Right kidney (tissue), 1 donor: ENCODE data around the gene EPG5.

Source experiments
- DNase-seq: peaks from one replicate; pipeline ENCODE4 v3.0.0-alpha.2; 2016

EPG5 gene

DNA sequence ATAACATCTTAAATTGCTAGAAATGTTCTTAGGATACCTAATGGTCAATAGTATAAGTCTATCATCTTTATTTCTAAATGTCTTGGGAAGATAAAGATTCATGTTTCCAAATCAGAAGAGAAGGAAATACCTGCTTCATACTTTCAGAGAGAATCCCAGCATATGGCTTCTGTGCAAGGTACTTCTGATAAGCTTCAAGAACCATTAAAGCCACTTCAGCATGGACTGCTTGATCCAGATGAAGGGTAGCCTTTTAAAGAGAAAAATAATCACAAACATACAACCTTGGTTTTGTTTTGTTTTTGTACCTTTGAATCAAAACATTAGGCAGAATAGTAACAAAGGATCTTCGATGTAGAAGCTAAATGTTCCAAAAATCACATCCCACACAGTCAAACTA, 44.0 kb downstream of the EPG5 start:
- no peak for DNase-seq

DNA sequence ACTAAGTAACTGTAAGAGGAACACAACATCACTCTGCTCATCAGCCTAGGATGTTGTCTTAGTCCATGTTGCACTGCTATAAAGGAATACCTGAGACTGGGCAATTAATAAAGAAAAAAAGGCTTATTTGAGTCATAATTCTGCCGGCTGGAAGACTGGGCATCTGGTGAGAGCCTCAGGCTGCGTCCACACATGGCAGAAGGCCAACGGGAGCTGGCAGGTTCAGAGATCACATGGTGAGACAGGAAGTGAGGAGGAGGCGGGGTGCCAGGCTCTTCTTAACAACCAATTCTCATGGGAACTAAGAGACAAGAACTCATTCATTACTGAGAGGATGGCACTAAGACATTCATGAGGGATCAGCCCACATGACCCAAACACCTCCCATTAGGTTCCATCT, 46.8 kb downstream of the EPG5 start:
- no peak for DNase-seq

DNA sequence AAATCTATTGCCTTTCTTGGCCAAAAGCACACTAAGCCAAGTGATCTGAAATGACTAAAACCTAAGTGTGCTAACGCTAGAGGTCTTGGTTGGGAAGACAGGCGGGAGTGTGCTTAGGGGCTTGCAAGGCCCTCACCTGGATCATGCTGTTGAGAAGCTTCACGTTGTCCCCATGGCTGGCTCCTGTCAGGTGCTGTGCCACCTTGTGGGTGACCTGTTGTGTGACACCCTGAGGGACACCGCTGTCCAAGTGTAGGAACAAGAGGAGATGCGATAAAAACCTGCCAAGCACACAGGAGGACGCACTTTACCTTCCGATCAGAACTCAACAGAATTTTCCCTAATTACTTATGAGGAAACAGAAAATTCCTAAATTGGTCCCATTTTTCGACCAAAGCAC, 50.8 kb downstream of the EPG5 start:
- DNase-seq, result no peak

DNA sequence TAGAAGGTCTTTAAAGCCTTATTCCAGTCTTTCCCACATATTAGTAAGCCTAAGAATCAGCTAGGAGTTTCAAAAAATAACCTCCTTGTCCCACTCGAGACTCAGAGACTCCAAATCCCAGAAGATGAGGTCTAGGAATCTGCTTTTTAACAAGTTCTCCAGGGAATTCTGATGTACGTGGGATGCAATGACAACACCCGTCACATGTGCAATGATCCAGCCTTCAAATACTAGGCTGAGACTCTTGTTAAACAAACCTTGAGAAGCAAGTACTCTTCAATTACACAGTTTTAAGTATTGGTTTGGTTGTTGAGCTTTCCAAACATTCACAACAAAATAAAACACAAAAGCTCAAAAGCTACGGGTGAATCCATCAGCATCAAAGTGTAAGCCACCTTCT, 53.9 kb downstream of the EPG5 start:
- no peak for DNase-seq

DNA sequence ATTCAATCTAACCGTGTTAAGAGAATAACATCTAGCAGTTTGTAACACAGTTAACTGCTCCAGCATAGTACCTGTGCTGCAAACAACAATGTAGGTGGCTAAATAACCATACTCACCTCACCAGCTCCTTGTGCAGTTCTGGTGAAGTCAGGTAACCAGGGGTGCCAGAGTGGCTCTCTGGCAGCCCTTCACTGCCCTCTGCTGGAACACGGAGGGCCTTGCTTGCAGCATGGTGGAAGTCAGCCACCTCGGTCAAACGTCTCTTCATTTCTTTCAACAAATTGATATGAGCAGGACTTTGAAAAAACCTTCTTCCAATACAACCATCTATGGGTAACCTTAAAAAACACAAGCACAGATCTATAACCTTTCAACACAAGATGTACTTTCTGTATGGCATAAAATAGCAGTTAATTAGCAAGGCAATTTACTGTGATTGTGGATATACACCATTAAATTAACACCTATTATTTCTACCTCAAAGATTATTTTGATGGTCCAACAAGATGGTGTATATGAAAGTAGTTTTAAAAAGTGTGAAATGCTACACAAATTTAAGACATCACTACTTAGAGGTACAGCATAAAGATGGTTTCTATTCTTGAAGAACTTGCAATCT, 56.6 kb downstream of the EPG5 start:
- peak; percentile 6 for DNase-seq

DNA sequence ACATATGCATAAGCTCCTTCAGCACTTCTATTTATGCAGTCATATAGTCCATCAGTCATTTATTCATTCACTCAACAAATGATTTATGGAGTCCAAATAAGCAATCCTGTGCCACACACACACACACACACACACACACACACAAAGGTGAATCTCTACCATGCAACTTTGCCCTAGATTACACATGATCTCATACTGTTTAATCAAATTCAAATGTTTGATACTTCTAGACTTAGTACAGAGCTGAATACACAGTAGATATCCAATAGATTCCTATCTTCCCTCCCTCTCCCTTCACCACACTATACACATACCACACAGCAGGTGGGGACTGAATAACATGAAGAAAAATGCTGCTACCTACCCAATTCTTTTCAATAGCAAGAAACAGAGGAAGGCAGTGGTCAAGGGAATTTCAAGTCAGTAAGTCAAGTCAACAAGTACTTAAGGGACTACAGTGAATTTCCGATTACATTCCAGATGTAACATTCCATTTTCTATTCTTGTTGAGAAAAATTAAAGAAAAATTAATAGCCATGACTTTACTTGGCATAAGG, 65.4 kb downstream of the EPG5 start:
- no peak for DNase-seq

DNA sequence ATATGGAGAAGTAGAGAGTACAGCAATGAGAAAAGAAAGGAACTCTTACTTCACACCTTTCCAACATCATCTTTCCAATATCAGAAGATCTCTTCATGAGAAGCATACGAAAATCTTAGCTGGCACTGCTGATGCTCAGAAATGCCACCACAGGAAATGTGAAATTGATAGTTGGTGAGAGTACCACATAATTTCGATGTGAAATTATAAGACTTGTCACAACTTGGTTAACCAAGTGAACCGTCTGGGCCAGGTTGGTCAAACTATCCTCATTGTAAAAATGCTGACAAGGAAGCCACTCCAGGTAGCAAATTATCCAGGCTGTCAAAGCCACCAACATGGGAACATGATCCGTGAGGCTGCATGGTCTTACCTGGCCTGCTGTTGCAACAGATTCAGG, 66.5 kb downstream of the EPG5 start:
- no peak for DNase-seq

DNA sequence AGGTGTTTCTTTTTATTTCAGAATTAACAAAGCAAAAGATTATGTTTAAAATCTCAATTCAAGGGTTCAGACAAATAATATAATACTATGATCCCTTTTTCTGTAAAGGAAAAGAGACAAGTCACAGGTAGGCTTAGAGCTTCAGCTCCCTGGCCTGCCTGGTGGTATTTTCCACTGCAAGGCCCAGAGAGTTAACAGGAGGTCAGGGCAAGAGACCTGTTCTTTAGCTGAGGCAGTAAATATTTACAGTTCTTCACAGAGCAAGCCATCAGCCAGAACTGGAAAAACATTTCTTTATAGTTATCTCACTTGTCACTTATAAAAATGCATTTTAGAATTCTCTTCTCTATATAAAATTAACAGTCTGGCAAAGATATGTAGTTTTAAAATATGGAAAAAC, 70.1 kb downstream of the EPG5 start:
- DNase-seq, result no peak

DNA sequence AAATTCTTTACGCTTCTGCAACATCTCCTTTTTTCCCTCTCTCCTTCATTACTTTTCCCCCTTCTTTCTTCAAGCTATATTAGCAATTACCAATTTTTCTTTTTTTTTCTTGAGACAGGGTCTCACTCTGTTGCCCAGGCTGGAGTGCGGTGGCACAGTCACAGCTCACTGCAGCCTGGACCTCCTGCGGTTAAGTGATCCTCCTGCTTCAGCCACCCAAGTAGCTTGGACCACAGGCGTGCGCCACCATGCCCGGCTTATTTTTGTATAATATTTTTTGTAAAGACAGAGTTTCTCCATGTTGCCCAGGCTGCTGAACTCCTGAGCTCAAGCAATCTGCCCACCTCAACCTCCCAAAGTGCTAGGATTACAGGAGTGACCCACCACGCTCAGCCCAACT, 70.7 kb downstream of the EPG5 start:
- no peak for DNase-seq

DNA sequence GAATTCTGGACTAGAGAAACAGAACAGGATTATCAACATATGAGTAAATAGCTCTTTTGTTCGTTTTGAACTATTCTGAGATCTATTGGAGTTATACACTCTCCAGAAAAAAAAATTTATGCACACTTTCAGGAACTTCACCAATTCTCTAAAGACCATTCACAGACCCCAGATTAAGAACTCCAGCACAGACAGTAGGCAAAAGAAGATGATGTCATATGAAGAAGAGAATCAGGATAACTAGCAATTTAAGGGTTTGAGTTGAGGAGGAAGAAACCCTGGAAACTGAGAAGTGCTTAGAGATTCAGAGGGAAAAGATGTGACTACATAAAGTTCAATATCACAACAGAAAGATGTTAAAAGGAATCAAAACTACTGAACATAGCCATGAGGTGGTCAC, 71.8 kb downstream of the EPG5 start:
- DNase-seq, result no peak

DNA sequence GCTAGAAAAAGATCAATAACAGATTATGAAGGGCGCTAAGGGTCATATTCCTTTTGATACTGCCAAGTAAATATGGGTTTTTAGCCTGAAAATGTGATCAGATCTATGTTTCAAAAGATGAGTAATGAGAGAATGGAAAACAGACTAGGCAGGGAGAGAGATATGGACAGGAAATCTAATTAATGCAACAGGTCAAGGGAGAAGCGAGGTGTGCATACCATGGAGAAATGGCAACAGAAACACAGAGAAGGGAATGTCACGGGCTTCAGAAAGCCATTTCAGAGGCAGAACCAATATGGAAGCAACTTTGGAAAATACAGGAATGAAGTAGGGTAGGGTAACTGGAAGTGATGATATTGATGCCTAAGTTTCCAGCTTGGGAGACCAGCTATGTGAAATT, 72.3 kb downstream of the EPG5 start:
- no peak for DNase-seq

DNA sequence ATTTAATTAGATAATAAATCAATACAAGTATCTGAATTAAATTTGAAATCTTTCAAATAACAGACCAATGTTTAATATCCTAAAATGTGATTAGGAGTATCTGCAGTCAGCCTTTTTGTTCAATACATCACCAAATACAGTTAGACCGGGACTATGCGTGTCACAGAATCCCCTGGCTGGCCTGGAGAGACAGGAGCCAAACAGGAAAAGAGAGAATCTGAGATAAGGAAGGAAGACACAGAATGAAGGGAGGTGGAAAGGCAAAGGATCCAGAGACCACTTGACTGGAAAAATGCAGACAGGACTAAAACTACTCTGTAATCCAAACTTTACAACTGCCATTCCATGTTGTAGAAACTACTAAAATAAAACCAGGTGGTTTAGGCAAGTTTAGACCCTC, 75.3 kb downstream of the EPG5 start:
- no peak for DNase-seq

DNA sequence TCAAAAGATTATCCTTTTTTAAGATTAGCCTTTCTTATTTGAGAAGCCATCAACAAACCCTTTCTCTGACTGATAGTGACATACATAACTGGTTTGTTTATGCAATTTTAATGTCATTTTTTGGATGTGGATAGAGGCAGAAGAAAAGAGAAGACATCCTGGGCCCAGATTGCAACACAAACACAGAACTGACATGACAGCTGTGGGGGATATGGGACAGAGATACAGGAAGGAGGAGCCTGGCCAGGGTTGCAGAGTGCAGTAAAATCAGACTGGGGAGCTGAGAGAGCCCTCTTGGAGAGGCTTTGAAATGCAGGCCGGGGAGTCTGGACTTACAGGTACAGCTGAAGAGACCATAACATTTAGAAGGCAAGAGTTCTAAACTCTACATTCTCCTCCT, 76.5 kb downstream of the EPG5 start:
- no peak for DNase-seq

DNA sequence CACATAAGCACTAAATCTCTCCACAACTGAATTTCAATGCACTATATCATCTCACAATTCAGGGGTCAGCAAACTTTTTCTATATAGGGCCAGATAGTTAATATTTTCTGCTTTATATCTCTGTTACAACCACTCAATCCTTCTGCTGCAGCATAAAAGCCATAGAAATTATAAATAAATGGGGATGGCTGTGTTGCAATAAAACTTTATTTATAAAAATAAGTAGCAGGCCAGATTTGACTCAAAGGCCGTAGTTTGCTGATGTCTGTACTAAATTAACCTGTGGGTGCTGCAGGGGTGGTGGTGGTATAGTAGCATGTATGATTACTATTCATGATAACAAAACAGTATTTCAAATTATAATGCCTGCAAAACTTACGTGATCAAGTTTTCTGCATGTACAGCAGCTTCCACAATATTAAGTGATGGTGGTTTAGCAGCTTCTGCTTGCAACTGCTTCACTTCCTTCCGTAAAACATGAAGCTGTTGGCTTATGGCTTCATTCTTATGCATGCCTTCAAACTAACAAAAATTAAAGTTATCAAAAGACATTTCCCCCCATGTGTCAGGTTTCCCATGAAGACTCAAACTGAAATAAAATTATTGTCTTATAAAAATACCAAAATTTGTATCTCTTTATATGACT, 77.6 kb downstream of the EPG5 start:
- DNase-seq, result no peak

DNA sequence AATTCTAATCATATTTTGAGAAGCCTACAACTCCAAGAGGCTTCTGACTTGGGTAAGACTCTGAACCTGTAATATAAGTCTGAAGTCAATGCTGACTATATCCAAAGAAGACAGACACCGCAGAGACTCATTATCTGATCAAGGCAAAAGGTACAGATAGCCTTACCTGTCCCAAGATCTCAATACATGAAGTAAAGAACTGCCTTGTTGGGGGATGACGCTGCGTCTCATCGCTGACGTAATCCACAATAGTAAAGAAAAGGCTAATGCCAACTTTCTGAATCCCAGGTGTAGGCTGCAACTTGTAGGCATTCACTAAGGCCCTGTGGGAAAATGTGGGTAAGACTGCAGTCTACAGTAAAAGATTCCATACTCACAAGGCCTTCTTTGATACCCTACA, 79.5 kb downstream of the EPG5 start:
- DNase-seq, result no peak

DNA sequence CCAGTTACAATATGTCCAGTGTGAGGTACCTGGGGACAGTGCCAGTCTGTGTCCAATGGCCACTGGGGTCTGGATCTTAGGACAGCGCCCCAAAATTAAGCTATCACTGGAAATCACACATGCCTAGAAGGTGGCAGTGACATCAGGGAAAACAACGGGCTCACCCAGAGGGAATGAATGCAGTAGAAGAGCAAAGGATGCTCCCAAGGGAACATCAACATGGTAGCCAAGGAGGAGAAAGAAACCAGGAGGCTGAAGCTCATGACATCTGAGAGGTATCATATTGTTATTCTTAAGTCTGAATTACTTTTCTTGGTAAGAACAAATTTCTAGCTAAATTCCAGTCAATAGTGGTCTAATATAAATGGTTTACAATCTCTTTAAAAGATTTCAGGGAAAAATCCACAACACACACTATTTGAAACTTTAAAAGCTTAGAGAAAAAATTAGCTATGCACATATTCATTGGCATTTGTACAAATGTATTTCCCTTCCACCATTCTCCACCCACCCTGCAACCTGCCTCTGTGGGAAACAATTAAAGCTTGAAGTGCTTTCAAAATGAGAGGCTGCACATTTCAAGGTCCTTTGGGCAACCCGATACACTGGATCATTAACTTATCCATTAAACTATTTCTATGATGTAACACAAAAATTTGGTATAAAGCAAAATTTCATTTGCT, 86.1 kb downstream of the EPG5 start:
- no peak for DNase-seq

DNA sequence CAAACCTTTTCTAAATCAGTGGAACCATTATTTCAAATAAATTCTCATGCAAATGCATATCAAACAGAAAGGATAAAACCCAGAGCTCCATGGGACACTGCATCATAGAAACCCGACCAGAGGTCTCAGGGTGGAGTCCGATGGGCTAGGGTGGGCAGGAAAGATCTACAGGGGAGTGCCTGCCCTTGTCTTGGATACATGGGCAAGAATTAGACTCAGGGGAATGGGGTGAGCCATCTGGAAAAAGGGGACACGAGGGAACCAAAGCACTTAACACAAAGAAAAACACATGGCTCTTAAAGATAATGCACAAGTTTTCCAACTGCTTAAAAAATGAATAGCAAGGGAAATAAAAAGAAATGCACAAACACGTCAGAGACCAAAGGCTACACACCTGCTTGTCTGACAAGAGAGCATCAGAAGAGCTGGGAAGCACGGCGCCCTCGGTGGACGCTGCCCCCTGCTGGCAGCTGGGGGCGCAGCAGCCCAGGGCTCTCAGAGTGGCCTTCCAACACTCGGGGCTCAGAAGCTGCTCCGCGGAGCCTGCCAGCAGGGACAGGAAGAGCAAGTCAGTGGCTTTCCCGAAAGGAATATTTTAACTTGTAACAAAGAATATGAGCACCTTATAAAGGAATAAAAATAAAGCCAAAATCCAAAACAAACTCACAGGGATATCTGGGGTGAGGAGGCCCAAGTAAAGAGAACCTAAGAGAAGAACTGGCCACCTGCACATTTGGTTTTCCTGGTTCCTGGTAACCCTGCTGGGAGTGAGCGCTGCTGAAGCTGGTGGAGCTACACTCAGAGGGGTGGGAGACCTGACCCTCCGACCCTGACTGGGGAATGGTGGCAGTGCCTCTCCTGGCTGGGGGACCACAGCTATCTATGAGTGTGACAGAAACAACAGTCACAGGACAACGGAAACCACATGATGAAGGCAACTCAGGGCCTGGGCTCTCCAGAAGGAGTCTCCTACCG, 87.2 kb downstream of the EPG5 start:
- DNase-seq, result peak; percentile 61

DNA sequence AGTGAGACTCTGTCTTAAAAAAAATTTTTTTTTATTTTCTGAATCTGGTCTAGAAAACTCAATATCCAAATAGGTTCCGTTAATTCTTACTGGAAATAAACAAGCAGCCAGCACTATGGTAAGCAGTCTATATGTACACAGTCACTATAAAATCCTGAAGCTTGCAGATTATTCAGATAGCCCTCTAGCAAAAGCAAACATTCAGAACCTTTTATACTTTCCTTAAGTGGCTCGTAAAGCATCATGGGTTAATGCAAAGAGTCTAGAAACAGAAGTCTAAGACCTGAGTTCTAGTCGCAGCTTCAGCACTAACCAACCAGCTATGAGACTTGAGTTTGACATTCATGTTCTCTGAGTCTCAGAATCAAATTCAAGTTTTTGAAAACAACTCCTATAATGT, 89.7 kb downstream of the EPG5 start:
- DNase-seq, result no peak

DNA sequence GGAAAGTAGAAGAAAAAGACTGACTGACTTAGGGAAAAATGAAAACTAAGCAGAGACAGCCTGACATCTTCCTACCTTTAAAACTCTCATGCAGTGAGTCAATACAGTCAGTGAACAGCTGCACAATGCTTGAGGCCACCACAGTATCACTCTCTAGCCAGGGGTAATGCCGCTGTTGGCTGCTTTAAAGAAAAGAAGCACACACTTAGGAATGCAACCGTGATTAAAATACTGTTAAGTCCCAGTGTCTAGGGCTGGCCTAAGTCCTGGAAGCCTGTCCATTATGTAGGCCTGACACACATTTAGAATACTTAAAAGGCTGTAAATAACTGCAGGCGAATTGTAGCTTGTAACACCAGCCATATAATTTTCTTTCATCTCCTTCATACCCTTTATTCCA, 91.0 kb downstream of the EPG5 start:
- no peak for DNase-seq

DNA sequence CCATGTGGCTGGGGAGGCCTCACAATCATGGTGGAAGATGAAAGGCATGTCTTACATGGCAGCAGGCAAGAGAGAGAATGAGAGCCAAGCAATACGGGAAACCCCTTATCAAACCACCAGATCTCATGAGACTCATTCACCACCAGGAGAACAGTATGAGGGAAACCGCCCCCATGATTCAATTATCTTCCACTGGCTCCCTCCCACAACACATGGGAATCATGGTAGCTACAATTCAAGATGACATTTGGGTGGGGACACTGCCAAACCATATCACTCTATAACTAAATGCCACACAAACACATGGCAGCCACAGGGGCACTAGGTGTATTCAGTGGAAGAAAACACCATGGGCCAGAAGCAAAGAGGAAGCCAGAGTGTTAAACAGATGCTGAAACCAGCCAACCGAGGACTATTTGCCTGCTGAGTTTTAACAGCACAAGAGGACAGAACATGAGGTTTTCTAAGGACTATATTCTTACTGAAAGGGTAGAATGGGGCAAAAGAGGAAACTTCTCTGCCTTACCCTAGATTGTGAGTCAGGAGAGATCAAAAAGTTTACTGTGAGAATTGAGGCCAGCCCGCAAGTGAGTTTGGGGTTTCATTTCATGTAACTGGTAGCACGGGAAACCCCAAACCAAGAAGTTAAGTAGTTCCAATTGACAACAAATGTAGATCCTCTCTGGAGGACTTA, 92.5 kb downstream of the EPG5 start:
- no peak for DNase-seq

DNA sequence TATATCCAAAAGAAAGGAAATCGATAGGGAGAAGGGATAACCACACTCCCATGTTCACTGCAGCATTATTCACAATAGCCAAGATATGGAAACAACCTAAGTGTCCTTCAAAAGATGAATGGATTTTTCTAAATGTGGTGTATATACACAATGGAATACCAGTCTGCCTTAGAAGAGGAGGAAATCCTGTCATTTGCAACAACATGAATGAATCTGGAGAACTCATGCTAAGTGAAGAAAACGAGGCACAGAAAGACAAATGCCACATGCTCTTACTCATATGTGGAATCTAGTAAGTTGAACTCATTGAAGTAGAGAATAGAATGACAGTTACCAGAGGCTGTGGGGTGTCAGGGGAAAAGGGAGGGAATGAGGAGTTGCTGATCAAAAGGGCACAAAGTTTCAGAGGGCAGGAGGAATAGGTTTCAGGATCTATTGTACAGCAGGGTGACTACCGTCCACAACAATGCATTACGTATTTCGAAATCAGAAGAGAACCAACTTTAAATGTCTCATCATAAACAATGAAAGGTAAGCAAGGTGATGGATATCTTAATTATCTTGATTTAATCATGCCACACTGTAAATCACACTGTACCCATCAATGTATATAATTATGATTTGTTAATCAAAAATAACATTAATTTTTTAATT, 95.6 kb downstream of the EPG5 start:
- DNase-seq, result no peak
